GM12878 (cell line): ENCODE measurements around the gene HCFC1R1. TPM values are rescaled to one million over a fixed set of nuclear protein-coding genes. Genes with fewer than 3 reads are reported as not detected.

Experiments
- ATAC-seq: fragments of 200-7000 bp; cut with Tn5 transposase; 3 replicates; pipeline ENCODE4 v1.9.1; 2020; ENCODE audit warnings: mild to moderate bottlenecking, moderate library complexity
- BruUV-seq: library from RNA; stranded (reverse); fragments of 400-500 nt; replicated peaks from 2 replicates; lab custom pipeline; 2021; lab: Mats Ljungman, UMichigan
- CTCF ChIA-PET: fragments of 300-600 bp; sonication (Branson Sonifier 250); formaldehyde crosslinking; extraction: SDS; loops from one replicate; lab custom pipeline; 2021; ENCODE audit warnings: inconsistent platforms; lab: Yijun Ruan, JAX
- POLR2A ChIA-PET: fragments of 350-600 bp; formaldehyde crosslinking; extraction: SDS; loops from one replicate; lab custom pipeline; 2021; ENCODE audit warnings: inconsistent platforms; lab: Charles Lee
- RAD21 ChIA-PET: fragments of 300-600 bp; sonication (Branson Sonifier 250); formaldehyde crosslinking; loops from one replicate; lab custom pipeline; 2023; ENCODE audit warnings: antibody characterized with exemption; ENCODE audit not compliant: unreplicated experiment; lab: Charles Lee
- SMC1A ChIA-PET: fragments of 300-600 bp; sonication (Branson Sonifier 250); formaldehyde crosslinking; loops from one replicate; lab custom pipeline; 2023; ENCODE audit not compliant: unreplicated experiment, uncharacterized antibody; lab: Charles Lee
- DNase-seq: peaks from one replicate; pipeline ENCODE4 v3.0.0-alpha.2; 2011; ENCODE audit warnings: low read depth, low spot score
- FAIRE-seq: peaks from 3 replicates; lab custom pipeline; 2011; peaks lifted over from hg19 to GRCh38; lab: Jason Lieb, UNC
- H2AFZ ChIP-seq: 2 replicates; pipeline ENCODE4 v1.6.0; 2011; ENCODE audit warnings: low read depth, low read length, control low read depth; ENCODE audit not compliant: control insufficient read depth
- H3K27ac ChIP-seq: 2 replicates; pipeline ENCODE4 v1.5.1; 2011; ENCODE audit warnings: control low read depth; ENCODE audit not compliant: control insufficient read depth, insufficient read depth
- H3K27me3 ChIP-seq, 2 experiments: replicated peaks in 1 of 2; 2 replicates each; pipeline versions ENCODE4 v1.6.0 to v1.6.1; 2011; ENCODE audit warnings: low read length in 1 of 2; ENCODE audit not compliant: control insufficient read depth in 2 of 2, insufficient read depth in 2 of 2
- H3K36me3 ChIP-seq, 2 experiments: 2 replicates each; pipeline ENCODE4 v1.5.1; 2011; ENCODE audit warnings: low read length in 1 of 2; ENCODE audit not compliant: control insufficient read depth in 2 of 2, insufficient read depth in 2 of 2
- H3K4me1 ChIP-seq: 2 replicates; pipeline ENCODE4 v1.6.1; 2011; ENCODE audit warnings: mild to moderate bottlenecking, low read length, moderate library complexity, mixed read lengths; ENCODE audit not compliant: control insufficient read depth, insufficient read depth
- H3K4me2 ChIP-seq: 2 replicates; pipeline ENCODE4 v1.6.0; 2011; ENCODE audit warnings: control low read depth; ENCODE audit not compliant: control insufficient read depth, insufficient read depth
- H3K4me3 ChIP-seq: fragments of 200-600 bp; sonication (generic); 2 replicates; pipeline ENCODE4 v1.5.1; 2016
- H3K79me2 ChIP-seq: 2 replicates; pipeline ENCODE4 v1.6.0; 2011; ENCODE audit warnings: low read length; ENCODE audit not compliant: control insufficient read depth, insufficient read depth
- H3K9ac ChIP-seq: 2 replicates; pipeline ENCODE4 v1.8.0; 2011; ENCODE audit warnings: low read length, control low read depth, mixed read lengths; ENCODE audit not compliant: control insufficient read depth, insufficient read depth
- H3K9me3 ChIP-seq: replicated peaks from 3 replicates; pipeline ENCODE4 v1.5.1; 2011; ENCODE audit warnings: mild to moderate bottlenecking, low read length; ENCODE audit not compliant: control insufficient read depth, insufficient read depth
- H4K20me1 ChIP-seq: 2 replicates; pipeline ENCODE4 v1.6.0; 2011; ENCODE audit not compliant: control insufficient read depth, insufficient read depth
- ATF7 ChIP-seq: fragments of 450-650 bp; IDR thresholded peaks from 2 replicates; pipeline ENCODE4 v1.6.1; 2016; ENCODE audit warnings: low read depth, mild to moderate bottlenecking
- DPF2 ChIP-seq: fragments of 450-650 bp; IDR thresholded peaks from 2 replicates; pipeline ENCODE4 v1.6.1; 2017; ENCODE audit warnings: mild to moderate bottlenecking
- EP300 ChIP-seq, 2 experiments: fragments of 150-350 bp in 1 of 2; IDR thresholded peaks; 2 replicates each; pipeline ENCODE4 v1.6.1; 2011 to 2012; ENCODE audit warnings: low read depth in 2 of 2, low read length in 2 of 2, borderline replicate concordance in 1 of 2, improper control_type of control experiment in 1 of 2, inconsistent platforms in 1 of 2; ENCODE audit not compliant: control insufficient read depth in 1 of 2
- JUND ChIP-seq: IDR thresholded peaks from 2 replicates; pipeline ENCODE4 v1.6.1; 2012; ENCODE audit warnings: low read depth, mild to moderate bottlenecking, low read length, improper control_type of control experiment, moderate library complexity
- NFXL1 ChIP-seq: fragments of 450-650 bp; IDR thresholded peaks from 2 replicates; pipeline ENCODE4 v1.6.1; 2017; ENCODE audit warnings: antibody characterized with exemption, mild to moderate bottlenecking, borderline replicate concordance
- PAX8 ChIP-seq: fragments of 450-650 bp; IDR thresholded peaks from 2 replicates; pipeline ENCODE4 v1.6.1; 2017; ENCODE audit warnings: mild to moderate bottlenecking, moderate library complexity
- POLR2A ChIP-seq: IDR thresholded peaks from 2 replicates; pipeline ENCODE4 v1.6.1; 2011; ENCODE audit warnings: low read depth, mild to moderate bottlenecking, low read length
- POLR2AphosphoS2 ChIP-seq: IDR thresholded peaks from 2 replicates; pipeline ENCODE4 v1.6.1; 2011; ENCODE audit warnings: low read depth, mild to moderate bottlenecking, low read length, improper control_type of control experiment, moderate library complexity
- SRF ChIP-seq, 2 experiments: IDR thresholded peaks; 2 replicates each; pipeline ENCODE4 v1.6.1; 2011; ENCODE audit warnings: low read depth in 2 of 2, low read length in 2 of 2, mild to moderate bottlenecking in 1 of 2, moderate library complexity in 1 of 2
- SUZ12 ChIP-seq: fragments of 200-600 bp; sonication (generic); IDR thresholded peaks from one replicate; pipeline ENCODE4 v1.6.1; 2018; ENCODE audit warnings: antibody characterized with exemption, mild to moderate bottlenecking; ENCODE audit not compliant: unreplicated experiment
- WGBS: methylation state at CpG from one replicate; pipeline ENCODE4 v1.1.6; 2016; ENCODE audit warnings: low lambda C conversion rate; ENCODE audit not compliant: insufficient replicate concordance, insufficient coverage; ENCODE audit errors: missing lambda C conversion rate; 5-methylcytosine and 5-hydroxymethylcytosine counted together
- in situ Hi-C: fragments of 300-500 bp; cut with MboI; formaldehyde crosslinking; loops from 9 replicates; pipeline ENCODE4 v1.14.3; 2018; ENCODE audit warnings: mixed read lengths
- intact Hi-C: fragments of 100-400 bp; cut with micrococcal nuclease; formaldehyde crosslinking; loops from one replicate; pipeline ENCODE4 v1.14.2; 2022; ENCODE audit not compliant: unreplicated experiment
- polyA plus RNA-seq, 11 experiments: library from polyadenylated mRNA; depleted of rRNA in 4 of 11; unstranded in 6 of 11; stranded (reverse) in 5 of 11; fragments of >200 nt; fragmentation: Nextera tagmentation in 4 of 11; fragmentation: Illumina TruSeq in 1 of 11; extraction: Ambion mirVana in 4 of 11; extraction: Trizol in 1 of 11; gene quantifications; 1 replicate in 1 of 11; 2 replicates in 10 of 11; pipeline versions ENCODE4 v1.2.1 to v1.2.3, GENCODE V29; 2011 to 2016; ENCODE audit warnings: inconsistent platforms in 2 of 11, missing spikeins in 2 of 11, low read depth in 1 of 11
- total RNA-seq, 4 experiments: library from RNA; depleted of rRNA in 3 of 4; stranded (reverse); fragments of >200 nt in 3 of 4; fragmentation: Illumina TruSeq in 1 of 4; extraction: Trizol in 1 of 4; gene quantifications; 2 replicates each; pipeline versions ENCODE4 v1.2.1 to v1.2.3, GENCODE V29; 2013 to 2021
- TF ChIP-seq, protein P1 (sequence below): IDR thresholded peaks from 2 replicates; pipeline ENCODE4 v1.6.1; 2012; ENCODE audit warnings: low read depth, low read length, improper control_type of control experiment

HCFC1R1 gene
- total and polyA plus RNA-seq, 10 of the 15 experiments (the other 5 are each of a cell fraction or from before 2014, with no cell fraction given) = 2.8 to 42.5 (median 20.4) TPM

DNA sequence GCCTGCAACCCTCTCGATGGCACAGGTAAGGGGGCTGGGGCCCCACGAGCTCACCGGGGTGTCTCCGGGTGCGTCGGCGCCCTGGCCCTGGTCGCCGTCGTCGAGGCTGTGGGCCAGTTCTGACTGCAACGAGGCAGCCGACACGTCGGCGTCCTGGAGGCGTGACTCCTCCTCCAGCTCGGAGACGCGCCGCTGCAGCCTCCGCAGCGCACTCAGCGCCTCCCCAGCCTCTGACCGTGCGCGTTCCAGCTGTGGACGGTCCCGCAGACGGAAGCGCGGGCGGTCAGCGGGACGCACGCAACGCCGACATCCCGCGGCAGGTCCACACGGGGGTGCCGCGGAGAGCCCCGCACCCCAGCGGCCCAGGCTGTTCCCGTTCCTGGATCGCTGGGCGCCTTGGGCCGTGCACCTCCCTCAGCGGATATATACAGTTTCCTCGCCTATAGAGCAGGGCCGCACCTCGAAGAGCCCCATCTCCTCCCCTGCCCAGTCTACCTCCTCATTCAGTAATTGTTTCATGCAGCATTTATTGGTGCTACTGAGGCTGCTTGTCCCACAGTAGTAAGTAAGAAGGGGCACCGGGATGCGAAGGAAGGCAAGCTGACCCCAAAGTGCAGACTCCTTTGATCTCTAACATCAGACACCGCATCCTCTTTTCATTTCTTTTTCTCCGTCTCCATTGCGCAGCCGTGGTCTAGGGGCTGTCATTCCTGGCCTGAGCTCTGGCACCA lies 5.9 kb upstream of the HCFC1R1 start:
- DNase-seq (no peak), ATAC-seq (no peak), FAIRE-seq (no peak)
- POLR2A ChIA-PET = interaction anchor here (0.6 kb wide), 1 partner anchor 1972 kb away, joined by 3 read pairs; no protein-coding TSS in a partner anchor
- Histone ChIP-seq H3K9me3 (no peaks in the 10 kb centered on the region), H3K4me3 (no peak overlapping the region), H3K27me3 (peaks cover 7 to 8% of the 10 kb centered on the region in 2 experiments), H3K79me2 (no peaks in the 10 kb centered on the region), H3K36me3 (peaks cover 4 to 7% of the 10 kb centered on the region in 2 experiments; a peak in 3 of 4 replicates), H3K4me2 (no peak overlapping the region; the same call in 1 of the 2 replicates), H2AFZ (no peak overlapping the region), H3K9ac (no peak overlapping the region), H4K20me1 (0 out of 2 replicates have a peak, but pooled peaks cover 3% of the 10 kb centered on the region), H3K27ac (no peak overlapping the region), H3K4me1 (peaks cover 6% of the 10 kb centered on the region)
- BruUV-seq = no TSS peak
- TF ChIP-seq JUND (no peak), NFXL1 (no peak), POLR2AphosphoS2 (no peak), EP300 (IDR thresholded peaks at IDR 0.05; ENCODE audit: borderline replicate concordance in 1 of 2, control insufficient read depth in 1 of 2, low read depth in 2 of 2, low read length in 2 of 2) (no peak), ATF7 (no peak), POLR2A (peak; percentile 22; the same call in 1 of the 2 replicates), DPF2 (no peak), SRF (IDR thresholded peaks at IDR 0.05; ENCODE audit: low read depth in 2 of 2, low read length in 2 of 2) (no peak), SUZ12 (peak; percentile 73), PAX8 (no peak)
- TF ChIP-seq, protein P1, sequence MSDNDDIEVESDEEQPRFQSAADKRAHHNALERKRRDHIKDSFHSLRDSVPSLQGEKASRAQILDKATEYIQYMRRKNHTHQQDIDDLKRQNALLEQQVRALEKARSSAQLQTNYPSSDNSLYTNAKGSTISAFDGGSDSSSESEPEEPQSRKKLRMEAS = peak; percentile 30; the same call in 1 of the 2 replicates
- intact Hi-C loops = no loop called here
- RAD21 ChIA-PET = interaction anchor here (2.4 to 6.5 kb wide), 2 partner anchors 26 to 100 kb away, joined by 32 to 94 read pairs; no protein-coding TSS in a partner anchor
- in situ Hi-C loops = no loop called here
- SMC1A ChIA-PET = interaction anchor here (1.0 to 10.1 kb wide), 5 partner anchors 13 to 102 kb away, joined by 3 to 91 read pairs (median 4); no protein-coding TSS in a partner anchor
- 15% methylated on average over 55 of the region's 59 CpGs for WGBS
- CTCF ChIA-PET = interaction anchor here (0.9 to 18.2 kb wide), 10 partner anchors 8 to 98 kb away, joined by 3 to 421 read pairs (median 23); no protein-coding TSS in a partner anchor
